Stimulated activated memory B cell treated with anti-CD40 and anti-IgM and Interleukin-4, amounts not matched to agents 10 μg/mL and 1 μg/mL and 100 μg/mL, for 72 hours (primary cell): ENCODE data around the gene KDELR1.
"Not testable (repeated sequence)": the region's sequence is repeated elsewhere in the genome, so short reads cannot be mapped to it uniquely, and the experiment has no call there.

Source experiments
- ATAC-seq: fragments of 150-1000 bp; cut with Tn5 transposase; 2 replicates; pipeline ENCODE4 v1.10.0; 2021
- H3K27ac Mint-ChIP-seq: one replicate; pipeline ENCODE4 v1.8.0; 2022; ENCODE audit warnings: mild to moderate bottlenecking, mixed read lengths
- H3K27me3 Mint-ChIP-seq: one replicate; pipeline ENCODE4 v1.8.0; 2022; ENCODE audit warnings: mixed read lengths
- H3K36me3 Mint-ChIP-seq: one replicate; pipeline ENCODE4 v1.8.0; 2022; ENCODE audit warnings: mixed read lengths
- H3K4me1 Mint-ChIP-seq: one replicate; pipeline ENCODE4 v1.8.0; 2022; ENCODE audit warnings: mixed read lengths
- H3K4me3 Mint-ChIP-seq: one replicate; pipeline ENCODE4 v1.8.0; 2022; ENCODE audit warnings: mild to moderate bottlenecking, moderate library complexity, mixed read lengths
- H3K9me3 Mint-ChIP-seq: one replicate; pipeline ENCODE4 v1.8.0; 2022; ENCODE audit warnings: mixed read lengths

The KDELR1 gene

DNA sequence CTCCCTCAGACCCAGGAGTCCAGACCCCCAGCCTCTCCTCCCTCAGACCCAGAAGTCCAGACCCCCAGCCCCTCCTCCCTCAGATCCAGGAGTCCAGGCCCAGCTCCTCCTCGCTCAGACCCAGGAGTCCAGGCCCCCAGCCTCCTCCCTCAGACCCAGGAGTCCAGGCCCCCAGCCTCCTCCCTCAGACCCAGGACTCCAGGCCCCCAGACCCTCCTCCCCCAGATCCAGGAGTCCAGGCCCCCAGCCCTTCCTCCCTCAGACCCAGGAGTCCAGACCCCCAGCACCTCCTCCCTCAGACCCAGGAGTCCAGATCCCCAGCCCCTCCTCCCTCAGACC is 624 bp upstream of the KDELR1 start:
- not testable (repeated sequence) for H3K9me3 Mint-ChIP-seq, ATAC-seq
- peak overlapping the region; percentile 96 for H3K4me3 Mint-ChIP-seq
- peaks cover 42% of the 10 kb centered on the region for H3K27me3 Mint-ChIP-seq
- H3K36me3 Mint-ChIP-seq, result peaks cover 14% of the 10 kb centered on the region
- H3K27ac Mint-ChIP-seq, result peak overlapping the region; percentile 96
- peaks cover 56% of the 10 kb centered on the region for H3K4me1 Mint-ChIP-seq

GRCh38 chr19:48390188-48391099 is 907 bp downstream of the KDELR1 start:
- H3K27me3 Mint-ChIP-seq, result peaks cover 27% of the 10 kb centered on the region
- ATAC-seq, result peak; percentile 72
- peaks cover 23% of the 10 kb centered on the region for H3K36me3 Mint-ChIP-seq
- H3K4me3 Mint-ChIP-seq, result peak overlapping the region; percentile 96
- H3K9me3 Mint-ChIP-seq, result no peaks in the 10 kb centered on the region
- peak overlapping the region; percentile 96 for H3K27ac Mint-ChIP-seq
- peaks cover 48% of the 10 kb centered on the region for H3K4me1 Mint-ChIP-seq

GRCh38 chr19:48386981-48387380 is 4.4 kb downstream of the KDELR1 start:
- Mint-ChIP-seq H3K27ac (no peak overlapping the region), H3K4me3 (no peak overlapping the region), H3K36me3 (peaks cover 49% of the 10 kb centered on the region), H3K27me3 (no peaks in the 10 kb centered on the region), H3K9me3 (no peaks in the 10 kb centered on the region), H3K4me1 (peaks cover 20% of the 10 kb centered on the region)
- ATAC-seq, result no peak

DNA sequence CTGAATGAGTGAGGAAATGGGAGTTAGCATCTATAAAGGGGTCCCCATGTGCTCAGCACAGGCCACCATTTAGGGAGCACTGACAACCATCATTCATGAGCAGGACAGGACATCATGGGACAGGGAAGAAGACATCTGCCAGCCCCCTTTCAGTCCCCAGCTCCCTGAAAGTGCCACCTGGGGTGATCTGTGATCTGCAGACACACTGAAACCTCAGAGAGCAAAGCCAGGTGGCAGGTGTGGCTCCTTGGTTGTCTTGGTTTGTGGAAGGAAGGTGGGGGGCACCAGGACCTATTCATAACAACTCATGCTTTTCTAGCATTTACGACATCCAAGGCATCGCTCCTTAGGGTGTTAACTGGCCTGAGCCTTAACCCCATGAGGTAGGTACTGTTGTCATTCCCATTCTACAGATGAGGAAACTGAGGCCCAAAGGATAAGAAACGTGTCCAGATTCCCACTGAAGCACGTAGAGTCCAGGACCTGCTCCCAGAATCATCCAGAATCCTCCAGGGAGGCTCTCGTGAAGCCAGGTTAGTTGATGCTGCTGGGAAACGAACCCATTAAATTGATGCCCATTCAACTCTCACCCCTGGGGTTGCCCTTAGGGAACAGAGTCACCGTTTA is 5.8 kb downstream of the KDELR1 start:
- H3K27ac Mint-ChIP-seq, result no peak overlapping the region
- H3K4me1 Mint-ChIP-seq, result peaks cover 13% of the 10 kb centered on the region
- ATAC-seq, result no peak
- peaks cover 55% of the 10 kb centered on the region for H3K36me3 Mint-ChIP-seq
- H3K9me3 Mint-ChIP-seq, result no peaks in the 10 kb centered on the region
- no peaks in the 10 kb centered on the region for H3K27me3 Mint-ChIP-seq
- H3K4me3 Mint-ChIP-seq, result no peak overlapping the region

DNA sequence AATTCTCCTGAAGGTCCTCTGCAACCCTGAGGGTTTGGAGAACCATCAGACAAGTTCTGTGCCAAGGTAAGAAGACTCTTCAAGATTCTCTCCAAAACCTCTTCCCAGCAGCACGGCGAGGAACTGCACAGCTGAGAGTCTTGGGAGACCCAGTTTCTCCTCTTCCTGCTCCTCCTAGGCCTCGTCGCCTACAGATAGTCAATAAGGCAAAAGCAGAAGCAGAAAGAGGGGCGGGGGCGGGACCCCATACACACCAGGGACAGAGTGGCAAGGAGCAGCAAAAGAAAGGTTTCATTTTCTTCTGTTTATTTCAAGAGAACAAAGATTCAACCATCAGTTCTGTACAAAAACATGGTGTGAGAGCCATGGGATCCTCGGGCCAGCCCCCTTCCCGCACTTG is 9.1 kb downstream of the KDELR1 start:
- ATAC-seq, result no peak
- Mint-ChIP-seq H3K4me1 (no peaks in the 10 kb centered on the region), H3K4me3 (no peak overlapping the region), H3K9me3 (no peaks in the 10 kb centered on the region), H3K27ac (no peak overlapping the region), H3K36me3 (peaks cover 40% of the 10 kb centered on the region), H3K27me3 (no peaks in the 10 kb centered on the region)

DNA sequence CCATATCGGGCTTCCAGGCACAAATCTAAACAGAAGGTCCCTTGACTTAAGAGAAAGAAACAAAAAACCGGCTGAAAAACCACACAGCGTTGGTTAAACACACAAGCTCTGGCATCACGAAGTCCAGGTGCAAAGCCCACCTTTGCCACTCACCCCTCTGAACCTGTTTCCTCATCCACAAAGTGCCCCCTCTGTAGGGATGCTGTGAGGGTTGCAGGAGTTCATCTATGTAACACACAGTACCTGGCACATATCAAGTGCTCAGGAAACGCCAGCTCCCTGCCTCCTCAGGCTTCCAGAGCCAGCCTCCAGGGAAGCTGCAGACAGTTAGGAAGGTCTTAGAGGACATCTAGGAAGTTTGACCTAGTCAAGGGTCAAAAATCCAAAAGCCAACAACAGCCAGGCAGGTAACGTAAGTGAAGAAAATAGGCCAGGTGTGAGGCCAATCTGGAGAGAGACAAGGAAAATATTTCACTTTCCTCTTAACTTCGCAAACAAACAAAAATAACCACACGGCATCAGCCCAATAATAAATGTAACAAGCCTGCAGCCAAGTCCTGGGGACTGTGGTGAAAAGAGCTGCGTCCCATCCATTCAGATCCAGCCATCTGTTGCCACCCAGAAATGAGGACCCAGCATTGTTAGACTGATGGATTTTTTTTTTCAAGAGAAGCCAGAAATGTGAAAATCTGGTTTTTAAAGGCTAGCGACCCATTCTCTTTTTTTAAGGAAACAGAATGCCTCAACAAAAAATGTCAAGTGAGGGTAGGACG is 10.0 kb downstream of the KDELR1 start:
- H3K27me3 Mint-ChIP-seq, result peaks cover 2% of the 10 kb centered on the region
- ATAC-seq, result no peak

DNA sequence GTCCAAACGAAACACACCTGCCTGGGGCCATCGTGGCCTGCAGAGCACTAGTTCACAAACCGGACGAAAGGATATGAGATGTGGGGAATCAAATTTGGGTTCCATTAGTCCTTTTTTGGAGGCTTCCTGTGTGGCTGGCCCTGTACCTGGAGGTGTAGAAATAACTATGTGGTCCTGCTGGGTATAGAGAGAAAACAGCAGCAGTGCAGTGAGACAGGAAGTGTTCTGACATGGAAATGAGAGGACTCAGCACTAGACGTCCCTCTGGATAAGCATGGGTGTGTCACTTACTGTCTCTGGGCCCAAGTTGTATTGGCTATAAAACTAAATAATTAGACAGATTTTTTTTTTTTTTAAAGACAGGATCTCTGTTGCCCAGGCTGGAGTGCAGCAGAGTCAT is 12.3 kb downstream of the KDELR1 start:
- Mint-ChIP-seq H3K9me3 (no peaks in the 10 kb centered on the region), H3K4me3 (no peak overlapping the region), H3K36me3 (peaks cover 22% of the 10 kb centered on the region), H3K27me3 (peaks cover 16% of the 10 kb centered on the region), H3K4me1 (no peaks in the 10 kb centered on the region), H3K27ac (no peak overlapping the region)
- ATAC-seq, result no peak

More for the DNA sequence above, 10.0 kb downstream of the KDELR1 start:
- H3K27ac Mint-ChIP-seq, result no peak overlapping the region
- no peak overlapping the region for H3K4me3 Mint-ChIP-seq
- no peaks in the 10 kb centered on the region for H3K4me1 Mint-ChIP-seq
- H3K36me3 Mint-ChIP-seq, result peaks cover 40% of the 10 kb centered on the region
- no peaks in the 10 kb centered on the region for H3K9me3 Mint-ChIP-seq

- Mint-ChIP-seq H3K27ac (no peak overlapping the region), H3K27me3 (peaks cover 25% of the 10 kb centered on the region), H3K36me3 (peaks cover 17% of the 10 kb centered on the region), H3K9me3 (no peaks in the 10 kb centered on the region), H3K4me3 (no peak overlapping the region), H3K4me1 (no peaks in the 10 kb centered on the region)
- no peak for ATAC-seq
Measured at GRCh38 chr19:48378194-48378570, 13.2 kb downstream of the KDELR1 start.

DNA sequence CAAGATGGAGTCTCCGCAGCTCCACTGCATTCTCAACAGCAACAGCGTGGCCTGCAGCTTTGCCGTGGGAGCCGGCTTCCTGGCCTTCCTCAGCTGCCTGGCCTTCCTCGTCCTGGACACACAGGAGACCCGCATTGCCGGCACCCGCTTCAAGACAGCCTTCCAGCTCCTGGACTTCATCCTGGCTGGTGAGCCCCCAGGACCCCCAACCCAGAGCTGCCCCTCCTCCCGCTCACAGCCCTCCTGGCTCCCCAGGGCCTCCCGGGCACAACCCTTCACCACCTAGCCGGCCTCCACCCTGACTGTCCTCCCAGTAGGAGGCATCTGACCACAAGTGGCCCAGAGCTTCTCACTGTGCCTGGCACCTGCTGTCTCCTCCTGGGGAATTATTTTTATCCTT is 17.8 kb downstream of the KDELR1 start:
- Mint-ChIP-seq H3K27me3 (peaks cover 33% of the 10 kb centered on the region), H3K4me1 (no peaks in the 10 kb centered on the region), H3K27ac (no peak overlapping the region)

GRCh38 chr19:48372904-48373303 is 18.4 kb downstream of the KDELR1 start:
- no peaks in the 10 kb centered on the region for H3K4me1 Mint-ChIP-seq
- peak overlapping the region; percentile 22 for H3K27ac Mint-ChIP-seq
- no peak overlapping the region for H3K4me3 Mint-ChIP-seq
- ATAC-seq, result no peak
- peaks cover 33% of the 10 kb centered on the region for H3K27me3 Mint-ChIP-seq
- H3K36me3 Mint-ChIP-seq, result no peaks in the 10 kb centered on the region
- no peaks in the 10 kb centered on the region for H3K9me3 Mint-ChIP-seq

More for the DNA sequence above, 17.8 kb downstream of the KDELR1 start:
- Mint-ChIP-seq H3K4me3 (no peak overlapping the region), H3K9me3 (no peaks in the 10 kb centered on the region), H3K36me3 (no peaks in the 10 kb centered on the region)
- ATAC-seq, result no peak

DNA sequence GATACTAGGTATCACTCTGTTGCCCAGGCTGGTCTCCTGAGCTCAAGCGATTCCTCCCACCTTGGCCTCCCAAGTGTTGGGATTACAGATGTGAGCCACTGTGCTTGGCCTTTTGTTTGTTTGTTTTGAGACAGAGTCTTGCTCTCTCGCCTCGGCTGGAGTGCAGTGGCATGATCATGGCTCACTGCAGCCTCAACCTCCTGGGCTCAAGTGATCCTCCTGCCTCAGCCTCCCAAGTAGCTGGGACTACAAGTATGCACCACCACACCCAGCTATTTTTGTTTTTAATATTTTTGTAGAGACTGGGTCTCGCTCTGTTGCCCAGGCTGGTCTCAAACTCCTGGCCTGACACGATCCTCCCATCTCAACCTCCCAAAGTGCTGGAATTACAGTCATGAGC is 19.6 kb downstream of the KDELR1 start:
- not testable (repeated sequence) for H3K36me3 Mint-ChIP-seq, H3K4me1 Mint-ChIP-seq, ATAC-seq, H3K9me3 Mint-ChIP-seq, H3K27ac Mint-ChIP-seq, H3K4me3 Mint-ChIP-seq
- H3K27me3 Mint-ChIP-seq, result peaks cover 33% of the 10 kb centered on the region

DNA sequence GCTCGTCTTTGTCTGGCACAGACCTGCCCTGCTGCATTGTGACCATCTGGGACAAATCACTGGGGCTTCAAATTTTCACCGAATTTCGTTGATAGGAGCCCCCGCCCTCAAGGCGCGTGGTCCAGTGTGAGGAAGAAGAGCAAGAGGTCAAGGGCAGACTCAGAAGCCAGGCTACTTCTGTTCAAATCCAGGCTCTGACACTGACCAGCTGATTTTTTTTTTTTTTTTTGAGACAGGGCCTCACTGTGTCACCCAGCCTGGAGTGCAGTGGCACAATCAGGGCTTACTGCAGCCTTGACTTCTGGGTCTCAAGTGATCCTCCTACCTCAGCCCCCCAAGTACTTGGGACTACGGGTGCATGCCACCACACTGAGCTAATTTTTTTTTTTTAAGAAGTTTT is 20.0 kb downstream of the KDELR1 start:
- Mint-ChIP-seq H3K36me3 (no peaks in the 10 kb centered on the region), H3K9me3 (no peaks in the 10 kb centered on the region), H3K4me3 (no peak overlapping the region), H3K27me3 (peaks cover 31% of the 10 kb centered on the region), H3K4me1 (no peaks in the 10 kb centered on the region), H3K27ac (no peak overlapping the region)
- ATAC-seq, result no peak

- H3K4me3 Mint-ChIP-seq, result no peak overlapping the region
- no peaks in the 10 kb centered on the region for H3K9me3 Mint-ChIP-seq
- H3K4me1 Mint-ChIP-seq, result no peaks in the 10 kb centered on the region
- no peak for ATAC-seq
- H3K27me3 Mint-ChIP-seq, result peaks cover 27% of the 10 kb centered on the region
- H3K36me3 Mint-ChIP-seq, result no peaks in the 10 kb centered on the region
- no peak overlapping the region for H3K27ac Mint-ChIP-seq
Measured at GRCh38 chr19:48370955-48371354, 20.4 kb downstream of the KDELR1 start.

DNA sequence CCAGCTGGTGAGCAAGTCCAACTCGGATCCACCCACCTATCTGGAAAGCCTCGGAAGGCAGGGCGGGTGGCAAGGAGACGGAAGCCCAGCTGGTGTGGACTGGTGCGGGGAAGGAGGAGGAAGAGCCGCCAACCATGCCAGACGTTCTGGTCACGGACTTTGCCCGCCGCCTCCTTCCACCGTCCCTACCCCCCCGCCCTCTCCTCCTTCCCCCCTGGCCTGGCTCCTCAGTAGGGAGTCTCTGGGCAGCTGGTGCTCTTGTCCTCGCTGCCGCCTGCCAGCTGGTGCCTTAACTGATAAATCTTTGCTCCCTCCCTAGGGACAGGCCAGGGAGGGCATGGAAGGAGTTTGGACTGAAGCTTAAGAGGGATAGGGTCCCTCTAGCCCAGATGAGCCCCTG is 22.4 kb downstream of the KDELR1 start:
- Mint-ChIP-seq H3K9me3 (no peaks in the 10 kb centered on the region), H3K27ac (no peak overlapping the region), H3K27me3 (peaks cover 15% of the 10 kb centered on the region), H3K4me3 (no peak overlapping the region), H3K36me3 (no peaks in the 10 kb centered on the region), H3K4me1 (peaks cover 9% of the 10 kb centered on the region)
- no peak for ATAC-seq

DNA sequence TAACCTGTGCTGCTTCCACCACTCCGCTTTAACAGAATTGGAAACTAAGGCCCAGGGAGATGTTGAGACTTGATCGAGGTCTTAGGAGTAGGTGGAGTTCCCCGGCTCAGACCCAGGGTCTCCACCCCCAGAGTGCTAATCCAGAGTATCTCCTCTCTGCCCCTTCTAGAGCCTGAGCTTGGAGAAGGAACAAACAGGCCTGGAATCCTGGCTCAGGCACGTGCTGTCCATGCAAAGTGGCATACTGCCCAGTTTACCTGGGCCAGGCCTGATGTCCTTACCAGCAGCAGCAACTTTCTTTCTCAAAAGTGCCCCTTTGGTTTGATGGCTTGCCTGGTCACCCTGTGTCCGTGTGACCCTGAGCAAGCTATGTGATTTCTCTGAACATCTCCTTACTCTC is 23.5 kb downstream of the KDELR1 start:
- Mint-ChIP-seq H3K27ac (no peak overlapping the region), H3K9me3 (no peaks in the 10 kb centered on the region), H3K4me3 (no peak overlapping the region), H3K36me3 (no peaks in the 10 kb centered on the region), H3K4me1 (peaks cover 18% of the 10 kb centered on the region), H3K27me3 (peaks cover 5% of the 10 kb centered on the region)
- ATAC-seq, result no peak
